ENCODE measurements around the gene CACNA2D2. TPM values are rescaled to one million over a fixed set of nuclear protein-coding genes. Genes with fewer than 3 reads are reported as not detected.

The CACNA2D2 gene
- total and polyA plus RNA-seq, 2 of the 4 experiments (the other 2 are of a cell fraction), result 0.15 TPM; not detected in 1

GRCh38 chr3:50450209-50450921, 53.1 kb downstream of the CACNA2D2 start:
- no TSS peak for BruUV-seq (replicated peaks)
- no peak overlapping the region for H2BK15ac ChIP-seq (ENCODE audit: low read depth, low read length)
- ChIA-PET CTCF (no interaction called here), POLR2A (ENCODE audit: unreplicated experiment) (no interaction called here)
- no peaks in the 10 kb centered on the region for H3K4me1 ChIP-seq (ENCODE audit: control insufficient read depth, insufficient read depth, low read length)
- in situ Hi-C loops (cut with MboI; ENCODE audit: low sequenced_read_pairs), result no loop called here
- no peak overlapping the region for H3K4me3 ChIP-seq (ENCODE audit: insufficient read depth, low read depth, low read length)
- H4K5ac ChIP-seq (ENCODE audit: low read depth, low read length), result no peak overlapping the region
- H3K4ac ChIP-seq (ENCODE audit: low read depth, low read length), result no peak overlapping the region
- H2AFZ ChIP-seq (replicated peaks; ENCODE audit: low read length, poor library complexity), result no peak overlapping the region
- no peaks in the 10 kb centered on the region for H3K36me3 ChIP-seq (ENCODE audit: control insufficient read depth, insufficient read depth, low read length)
- H2BK20ac ChIP-seq (ENCODE audit: low read depth, low read length), result no peak overlapping the region
- no peak overlapping the region for H3K23ac ChIP-seq (ENCODE audit: low read depth, low read length)
- no peak overlapping the region for H2AK9ac ChIP-seq (replicated peaks; ENCODE audit: low read depth, low read length, poor library complexity)
- ATAC-seq (ENCODE audit: low read depth) (no peak), DNase-seq (peak; percentile 15)
- H3K9ac ChIP-seq (ENCODE audit: low read depth, low read length), result no peak overlapping the region
- intact Hi-C loops (cut with micrococcal nuclease), result no loop called here
- no peak overlapping the region for H3K4me2 ChIP-seq (ENCODE audit: low read depth, low read length)
- H2AK5ac ChIP-seq (ENCODE audit: low read depth, low read length), result no peak overlapping the region
- no peaks in the 10 kb centered on the region for H3K79me1 ChIP-seq (ENCODE audit: low read depth in 1 of 2, low read length in 2 of 2)
- dilution Hi-C loops (cut with HindIII; ENCODE audit: low sequenced_read_pairs, unreplicated experiment), result no loop called here
- no peak overlapping the region for H3K18ac ChIP-seq (ENCODE audit: low read depth, low read length)
- no peak overlapping the region for H4K8ac ChIP-seq (ENCODE audit: low read depth in 2 of 2, low read length in 2 of 2)
- no peaks in the 10 kb centered on the region for H4K20me1 ChIP-seq (ENCODE audit: insufficient read depth, low read length)
- no peaks in the 10 kb centered on the region for H3K9me3 ChIP-seq (ENCODE audit: control insufficient read depth, insufficient read depth, low read length)
- H4K91ac ChIP-seq (ENCODE audit: insufficient read depth, low read depth, low read length), result no peak overlapping the region
- no peak overlapping the region for H3K56ac ChIP-seq (ENCODE audit: extremely low read depth, insufficient read depth, low read length)
- H2BK120ac ChIP-seq (ENCODE audit: low read depth, low read length), result no peak overlapping the region
- H3K27me3 ChIP-seq (ENCODE audit: control insufficient read depth, insufficient read depth, low read length), result peaks cover 49% of the 10 kb centered on the region
- no peak overlapping the region for H2BK5ac ChIP-seq (ENCODE audit: low read depth, low read length, poor library complexity, severe bottlenecking)
- H3K27ac ChIP-seq (ENCODE audit: insufficient read depth, low read length), result no peak overlapping the region
- no peak for TF ChIP-seq CTCF (conservative IDR thresholded peaks at IDR 0.05; ENCODE audit: low read depth, low read length)
- H3K9me1 ChIP-seq (ENCODE audit: insufficient read depth, low read length), result no peaks in the 10 kb centered on the region
- WGBS, 2 experiments (ENCODE audit: extremely low coverage in 2 of 2, insufficient read length in 1 of 2), result no CpG with 5 or more reads among the region's 29 CpGs
- no peak overlapping the region for H3K14ac ChIP-seq (replicated peaks; ENCODE audit: low read depth, low read length)
